Inflammatory macrophage (primary cell): ENCODE results near the gene DHX16.
A peak's percentile ranks its signal among the peaks of the same experiment; 100 is the strongest.
"Not testable (repeated sequence)": the region's sequence is repeated elsewhere in the genome, so short reads cannot be mapped to it uniquely, and the experiment has no call there.

Experiments
- DNase-seq, 2 donors: peaks; one replicate each; pipeline ENCODE4 v3.0.0-alpha.2; 2020 to 2022
- total RNA-seq, 18 experiments: gene quantifications; one replicate each; lab custom pipeline; 2026; ENCODE audit warnings: mixed read lengths in 6 of 18, inconsistent platforms in 2 of 18; lab: John Stamatoyannopoulos, UW

The DHX16 gene
- total RNA-seq: 28.0 to 90.4 (median 56.6) reads per million in 18 experiments

- DNase-seq: peak; percentile 97
Observed at GRCh38 chr6:30672445-30673253, at the start of gene DHX16. Gene DHX16, minus strand, starts transcription at chr6:30673006. Its CDS starts 165 bp downstream, at chr6:30672841.

- peak; percentile 65 to 77 for DNase-seq
Observed at GRCh38 chr6:30722025-30722279, 49.1 kb upstream of the DHX16 start.

- DNase-seq: peak; percentile 96 to 98
Observed at GRCh38 chr6:30721198-30722024, 48.6 kb upstream of the DHX16 start.

GRCh38 chr6:30720738-30721197, 48.0 kb upstream of the DHX16 start:
- DNase-seq: peak; percentile 66 to 71

GRCh38 chr6:30719791-30720737, 47.3 kb upstream of the DHX16 start, which contains the start of gene TUBB:
Gene TUBB, plus strand, starts transcription at chr6:30720352. Its CDS starts 155 bp downstream, at chr6:30720507.
- peak; percentile 98 for DNase-seq

GRCh38 chr6:30719356-30719755, 46.5 kb upstream of the DHX16 start:
- no peak for DNase-seq

- not testable (repeated sequence) for DNase-seq
Observed at GRCh38 chr6:30717845-30718720, 45.3 kb upstream of the DHX16 start.

- peak; percentile 100 for DNase-seq
Observed at GRCh38 chr6:30717129-30717844, 44.5 kb upstream of the DHX16 start, which contains the start of gene MDC1. Gene MDC1, minus strand, starts transcription at chr6:30717281. Its CDS starts 2,106 bp downstream, at chr6:30715175.

GRCh38 chr6:30716879-30717128, 44.0 kb upstream of the DHX16 start:
- DNase-seq: no peak

GRCh38 chr6:30714263-30714662, 41.5 kb upstream of the DHX16 start:
- DNase-seq: no peak

GRCh38 chr6:30712441-30712945, 39.7 kb upstream of the DHX16 start:
- DNase-seq: no peak

GRCh38 chr6:30711758-30712380, 39.1 kb upstream of the DHX16 start:
- DNase-seq: no peak

- DNase-seq: no peak
Observed at GRCh38 chr6:30709101-30709868, 36.5 kb upstream of the DHX16 start.

- no peak for DNase-seq
Observed at GRCh38 chr6:30707281-30707850, 34.6 kb upstream of the DHX16 start.

GRCh38 chr6:30705620-30706019, 32.8 kb upstream of the DHX16 start:
- DNase-seq: no peak

GRCh38 chr6:30703821-30704220, 31.0 kb upstream of the DHX16 start:
- peak; percentile 40 to 44 for DNase-seq

- DNase-seq: no peak
Observed at GRCh38 chr6:30703011-30703410, 30.2 kb upstream of the DHX16 start.

GRCh38 chr6:30700340-30700739, 27.5 kb upstream of the DHX16 start:
- DNase-seq: peak; percentile 65 to 80

GRCh38 chr6:30696432-30696831, 23.6 kb upstream of the DHX16 start:
- DNase-seq: no peak
